Karpas-422 (cell line): Measurements from ENCODE around the gene TBC1D1. TPM values are rescaled to one million over a fixed set of nuclear protein-coding genes. Genes with fewer than 3 reads are reported as not detected.

Experiments
- DNase-seq: peaks from one replicate; pipeline ENCODE4 v3.0.0-alpha.2; 2015
- H2AFZ ChIP-seq: fragments of 200-600 bp; sonication (generic); 2 replicates; pipeline ENCODE4 v1.6.1; 2014; ENCODE audit warnings: antibody characterized with exemption, low read length, mixed read lengths
- H3K27ac ChIP-seq: fragments of 200-600 bp; sonication (generic); 2 replicates; pipeline ENCODE4 v1.5.1; 2014; ENCODE audit warnings: mild to moderate bottlenecking, low read length, moderate library complexity
- H3K27me3 ChIP-seq: fragments of 200-600 bp; sonication (generic); 2 replicates; pipeline ENCODE4 v1.6.1; 2014; ENCODE audit warnings: low read length, mixed read lengths
- H3K36me3 ChIP-seq: fragments of 200-600 bp; sonication (generic); 2 replicates; pipeline ENCODE4 v1.6.1; 2014; ENCODE audit warnings: low read length, mixed read lengths; ENCODE audit not compliant: insufficient read depth
- H3K4me1 ChIP-seq: fragments of 200-600 bp; sonication (generic); 2 replicates; pipeline ENCODE4 v1.6.1; 2014; ENCODE audit warnings: mild to moderate bottlenecking, low read length, mixed read lengths
- H3K4me2 ChIP-seq: fragments of 200-600 bp; sonication (generic); 2 replicates; pipeline ENCODE4 v1.6.1; 2014; ENCODE audit warnings: low read length, low read depth, mild to moderate bottlenecking; ENCODE audit not compliant: poor library complexity, severe bottlenecking
- H3K4me3 ChIP-seq: fragments of 200-600 bp; sonication (generic); 2 replicates; pipeline ENCODE4 v1.5.1; 2014; ENCODE audit warnings: mild to moderate bottlenecking, antibody characterized with exemption, low read length, mixed read lengths
- H3K79me2 ChIP-seq: fragments of 200-600 bp; sonication (generic); 2 replicates; pipeline ENCODE4 v1.6.1; 2014; ENCODE audit warnings: mild to moderate bottlenecking, low read length, mixed read lengths
- H3K9ac ChIP-seq: fragments of 200-600 bp; sonication (generic); 2 replicates; pipeline ENCODE4 v1.6.0; 2014; ENCODE audit warnings: low read length
- H3K9me2 ChIP-seq: fragments of 200-600 bp; sonication (generic), shearing (Covaris generic); replicated peaks from 2 replicates; pipeline ENCODE4 v1.6.0; 2014; ENCODE audit warnings: mild to moderate bottlenecking, low read length, moderate library complexity; ENCODE audit not compliant: insufficient read depth
- H3K9me3 ChIP-seq: fragments of 300-700, 200-600 bp; sonication (generic); 2 replicates; pipeline ENCODE4 v1.6.1; 2014; ENCODE audit warnings: low read length, mixed read lengths
- H4K20me1 ChIP-seq: fragments of 200-600 bp; sonication (generic); 2 replicates; pipeline ENCODE4 v1.6.1; 2014; ENCODE audit warnings: mild to moderate bottlenecking, antibody characterized with exemption, low read length, low read depth; ENCODE audit not compliant: insufficient read depth
- total RNA-seq: library from RNA; depleted of rRNA; stranded (reverse); fragments of >200 nt; shearing (Covaris generic); gene quantifications from 2 replicates; pipeline ENCODE4 v1.2.3, GENCODE V29; 2014; ENCODE audit warnings: low replicate concordance

TBC1D1 gene
- total RNA-seq, 1 experiment from 2014 or later = 30.5 TPM

- peaks cover 34% of the 10 kb centered on the region for H3K4me1 ChIP-seq
- no peaks in the 10 kb centered on the region for H3K36me3 ChIP-seq
- H2AFZ ChIP-seq = no peak overlapping the region
- no peaks in the 10 kb centered on the region for H3K27me3 ChIP-seq
- H3K27ac ChIP-seq = no peak overlapping the region
- DNase-seq = no peak
- H3K79me2 ChIP-seq = peaks cover 67% of the 10 kb centered on the region
- no peak overlapping the region for H3K4me3 ChIP-seq
- no peaks in the 10 kb centered on the region for H3K9me3 ChIP-seq
- no peak overlapping the region for H3K4me2 ChIP-seq
- H4K20me1 ChIP-seq = no peaks in the 10 kb centered on the region
- no peaks in the 10 kb centered on the region for H3K9me2 ChIP-seq
- no peak overlapping the region for H3K9ac ChIP-seq
These were observed 89.4 kb downstream of the TBC1D1 start for GRCh38 chr4:37980246-37980645.

- H3K9me3 ChIP-seq = no peaks in the 10 kb centered on the region
- no peak overlapping the region for H2AFZ ChIP-seq
- no peaks in the 10 kb centered on the region for H4K20me1 ChIP-seq
- no peak overlapping the region for H3K9ac ChIP-seq
- no peak for DNase-seq
- H3K4me3 ChIP-seq = no peak overlapping the region
- peaks cover 76% of the 10 kb centered on the region for H3K79me2 ChIP-seq
- no peak overlapping the region for H3K4me2 ChIP-seq
- H3K36me3 ChIP-seq = no peaks in the 10 kb centered on the region
- no peaks in the 10 kb centered on the region for H3K27me3 ChIP-seq
- H3K9me2 ChIP-seq = no peaks in the 10 kb centered on the region
- H3K27ac ChIP-seq = no peak overlapping the region
- H3K4me1 ChIP-seq = peaks cover 32% of the 10 kb centered on the region
These were observed 90.5 kb downstream of the TBC1D1 start for GRCh38 chr4:37981425-37981824.

GRCh38 chr4:37981844-37982720 is 91.2 kb downstream of the TBC1D1 start:
- no peaks in the 10 kb centered on the region for H3K27me3 ChIP-seq
- H2AFZ ChIP-seq = no peak overlapping the region
- H3K4me1 ChIP-seq = peaks cover 27% of the 10 kb centered on the region
- peaks cover 76% of the 10 kb centered on the region for H3K79me2 ChIP-seq
- no peaks in the 10 kb centered on the region for H3K36me3 ChIP-seq
- H3K4me3 ChIP-seq = no peak overlapping the region
- no peak for DNase-seq
- H3K9me3 ChIP-seq = no peaks in the 10 kb centered on the region
- H3K4me2 ChIP-seq = no peak overlapping the region
- H4K20me1 ChIP-seq = no peaks in the 10 kb centered on the region
- H3K9me2 ChIP-seq = no peaks in the 10 kb centered on the region
- H3K27ac ChIP-seq = no peak overlapping the region
- H3K9ac ChIP-seq = no peak overlapping the region

- Histone ChIP-seq H3K9me2 (no peaks in the 10 kb centered on the region), H3K4me3 (no peak overlapping the region), H3K79me2 (peaks cover 80% of the 10 kb centered on the region), H3K4me2 (no peak overlapping the region), H4K20me1 (no peaks in the 10 kb centered on the region), H3K9me3 (no peaks in the 10 kb centered on the region), H3K27ac (no peak overlapping the region), H3K27me3 (no peaks in the 10 kb centered on the region), H3K36me3 (no peaks in the 10 kb centered on the region), H3K9ac (no peak overlapping the region), H3K4me1 (peaks cover 23% of the 10 kb centered on the region), H2AFZ (no peak overlapping the region)
- DNase-seq = no peak
These were observed 91.9 kb downstream of the TBC1D1 start for GRCh38 chr4:37982736-37983135.

- peaks cover 73% of the 10 kb centered on the region for H3K79me2 ChIP-seq
- no peak overlapping the region for H3K4me3 ChIP-seq
- H3K27ac ChIP-seq = no peak overlapping the region
- H3K9me3 ChIP-seq = no peaks in the 10 kb centered on the region
- H3K27me3 ChIP-seq = no peaks in the 10 kb centered on the region
- H3K4me2 ChIP-seq = no peak overlapping the region
- no peak for DNase-seq
- no peaks in the 10 kb centered on the region for H3K9me2 ChIP-seq
- H3K4me1 ChIP-seq = peaks cover 14% of the 10 kb centered on the region
- no peak overlapping the region for H3K9ac ChIP-seq
- H3K36me3 ChIP-seq = no peaks in the 10 kb centered on the region
- no peaks in the 10 kb centered on the region for H4K20me1 ChIP-seq
- H2AFZ ChIP-seq = no peak overlapping the region
These were observed 93.1 kb downstream of the TBC1D1 start for GRCh38 chr4:37983951-37984350.

- Histone ChIP-seq H4K20me1 (no peaks in the 10 kb centered on the region), H3K79me2 (peaks cover 68% of the 10 kb centered on the region), H3K4me2 (no peak overlapping the region), H3K9me3 (no peaks in the 10 kb centered on the region), H3K27me3 (no peaks in the 10 kb centered on the region), H3K36me3 (no peaks in the 10 kb centered on the region), H3K9me2 (no peaks in the 10 kb centered on the region), H3K9ac (no peak overlapping the region), H3K4me3 (no peak overlapping the region), H3K4me1 (no peaks in the 10 kb centered on the region), H3K27ac (no peak overlapping the region), H2AFZ (no peak overlapping the region)
- DNase-seq = no peak
These were observed 94.9 kb downstream of the TBC1D1 start for GRCh38 chr4:37985730-37986275.

GRCh38 chr4:37988670-37989069 is 97.8 kb downstream of the TBC1D1 start:
- Histone ChIP-seq H3K36me3 (no peaks in the 10 kb centered on the region), H3K9ac (no peak overlapping the region), H3K9me3 (no peaks in the 10 kb centered on the region), H3K79me2 (peaks cover 51% of the 10 kb centered on the region), H2AFZ (no peak overlapping the region), H3K4me2 (no peak overlapping the region), H3K9me2 (no peaks in the 10 kb centered on the region), H3K4me3 (no peak overlapping the region), H3K27me3 (no peaks in the 10 kb centered on the region), H3K27ac (no peak overlapping the region), H3K4me1 (no peaks in the 10 kb centered on the region), H4K20me1 (no peaks in the 10 kb centered on the region)
- DNase-seq = no peak

GRCh38 chr4:37989398-37990260 is 98.7 kb downstream of the TBC1D1 start:
- H3K4me2 ChIP-seq = no peak overlapping the region
- no peaks in the 10 kb centered on the region for H3K36me3 ChIP-seq
- H3K9me3 ChIP-seq = no peaks in the 10 kb centered on the region
- H3K27me3 ChIP-seq = no peaks in the 10 kb centered on the region
- H3K4me1 ChIP-seq = no peaks in the 10 kb centered on the region
- peaks cover 42% of the 10 kb centered on the region for H3K79me2 ChIP-seq
- no peak overlapping the region for H3K4me3 ChIP-seq
- no peak overlapping the region for H3K9ac ChIP-seq
- no peaks in the 10 kb centered on the region for H3K9me2 ChIP-seq
- no peak overlapping the region for H2AFZ ChIP-seq
- no peaks in the 10 kb centered on the region for H4K20me1 ChIP-seq
- no peak overlapping the region for H3K27ac ChIP-seq
- no peak for DNase-seq
